B cell (primary cell): ENCODE results near the gene OR8B8. TPM values are rescaled to one million over a fixed set of nuclear protein-coding genes. Genes with fewer than 3 reads are reported as not detected.

ENCODE experiments used
- ATAC-seq: fragments of 200-7000 bp; cut with Tn5 transposase; one replicate; pipeline ENCODE4 v1.10.0; 2021; ENCODE audit warnings: low read depth, mild to moderate bottlenecking, moderate number of reproducible peaks, moderate library complexity
- CTCF ChIA-PET: fragments of 350-600 bp; sonication (Branson Sonifier 250); formaldehyde crosslinking; loops from one replicate; lab custom pipeline; 2021; ENCODE audit warnings: antibody characterized with exemption, inconsistent platforms; lab: Charles Lee
- POLR2A ChIA-PET: fragments of 350-600 bp; sonication (Branson Sonifier 250); formaldehyde crosslinking; loops from one replicate; lab custom pipeline; 2021; ENCODE audit warnings: antibody characterized with exemption; lab: Charles Lee
- DNase-seq: peaks from one replicate; pipeline ENCODE4 v3.0.0; 2013
- H2AFZ ChIP-seq: 2 replicates; pipeline ENCODE4 v1.6.1; 2012; ENCODE audit warnings: mild to moderate bottlenecking, low read depth, low read length; ENCODE audit not compliant: insufficient read depth, poor library complexity, severe bottlenecking
- H3K27ac ChIP-seq, 2 donors: 1 replicate in 1 of 2; 2 replicates in 1 of 2; pipeline ENCODE4 v1.5.1; 2012 to 2013; ENCODE audit warnings: low read length in 2 of 2, mild to moderate bottlenecking in 2 of 2, moderate library complexity in 1 of 2
- H3K27me3 ChIP-seq, 4 experiments: fragments of 200-600 bp in 1 of 4; sonication (generic) in 1 of 4; replicated peaks in 1 of 4; 1 replicate in 2 of 4; 2 replicates in 2 of 4; pipeline versions ENCODE4 v1.6.1 to v1.7.0; 2013 to 2016; ENCODE audit warnings: low read length in 3 of 4, mild to moderate bottlenecking in 2 of 4, mixed read lengths in 1 of 4, moderate library complexity in 1 of 4; ENCODE audit not compliant: insufficient read depth in 4 of 4, control insufficient read depth in 3 of 4; ENCODE audit errors: control extremely low read depth in 1 of 4
- H3K36me3 ChIP-seq, 2 experiments: replicated peaks in 1 of 2; 1 replicate in 1 of 2; 2 replicates in 1 of 2; pipeline versions ENCODE4 v1.6.1 to v1.7.1; 2013; ENCODE audit warnings: low read length in 1 of 2; ENCODE audit not compliant: insufficient read depth in 2 of 2, control insufficient read depth in 1 of 2; ENCODE audit errors: control extremely low read depth in 1 of 2, extremely low read depth in 1 of 2
- H3K4me1 ChIP-seq, 2 donors: fragments of 200-600 bp in 1 of 2; sonication (generic) in 1 of 2; 1 replicate in 1 of 2; 2 replicates in 1 of 2; pipeline versions ENCODE4 v1.5.1 to v1.6.1; 2013 to 2017; ENCODE audit warnings: low read length in 2 of 2; ENCODE audit not compliant: control insufficient read depth in 2 of 2, insufficient read depth in 2 of 2
- H3K4me2 ChIP-seq: replicated peaks from 2 replicates; pipeline ENCODE3; 2012; ENCODE audit warnings: mild to moderate bottlenecking, low read depth, low read length; ENCODE audit not compliant: poor library complexity, severe bottlenecking
- H3K4me3 ChIP-seq, 5 experiments: fragments of 200-600 bp in 1 of 5; sonication (generic) in 1 of 5; 1 replicate in 3 of 5; 2 replicates in 2 of 5; pipeline versions ENCODE4 v1.5.1 to v1.7.0; 2011 to 2016; ENCODE audit warnings: low read length in 4 of 5, mild to moderate bottlenecking in 4 of 5, low read depth in 2 of 5, control low read depth in 1 of 5, moderate library complexity in 1 of 5; ENCODE audit not compliant: insufficient read depth in 1 of 5; ENCODE audit errors: control extremely low read depth in 1 of 5, extremely low read depth in 1 of 5
- H3K79me2 ChIP-seq: fragments of 200-600 bp; sonication (generic); one replicate; pipeline ENCODE4 v1.6.0; 2016; ENCODE audit warnings: low read length; ENCODE audit not compliant: control insufficient read depth, insufficient read depth
- H3K9ac ChIP-seq: fragments of 200-600 bp; sonication (generic); 2 replicates; pipeline ENCODE4 v1.6.1; 2017; ENCODE audit warnings: mild to moderate bottlenecking, low read length, moderate library complexity
- H3K9me3 ChIP-seq, 3 donors: one replicate each; pipeline versions ENCODE4 v1.6.1 to v1.7.1; 2013; ENCODE audit warnings: low read length in 2 of 3; ENCODE audit not compliant: control insufficient read depth in 2 of 3, insufficient read depth in 1 of 3; ENCODE audit errors: control extremely low read depth in 1 of 3
- H4K20me1 ChIP-seq: 2 replicates; pipeline ENCODE4 v1.6.0; 2012; ENCODE audit warnings: mild to moderate bottlenecking, low read length; ENCODE audit not compliant: insufficient read depth, control insufficient read depth, poor library complexity, severe bottlenecking
- H3K27ac Mint-ChIP-seq: one replicate; pipeline ENCODE4 v1.8.0; 2021; ENCODE audit warnings: mixed read lengths
- H3K27me3 Mint-ChIP-seq: one replicate; pipeline ENCODE4 v1.8.0; 2021; ENCODE audit warnings: mixed read lengths
- H3K4me1 Mint-ChIP-seq: one replicate; pipeline ENCODE4 v1.8.0; 2021; ENCODE audit warnings: mixed read lengths
- H3K4me3 Mint-ChIP-seq: one replicate; pipeline ENCODE4 v1.8.0; 2021; ENCODE audit warnings: mixed read lengths
- H3K9me3 Mint-ChIP-seq: one replicate; pipeline ENCODE4 v1.8.0; 2022; ENCODE audit warnings: mixed read lengths; ENCODE audit not compliant: insufficient read depth
- CTCF ChIP-seq: fragments of 200-600 bp; IDR thresholded peaks from one replicate; pipeline ENCODE4 v1.8.0; 2022; ENCODE audit warnings: antibody characterized with exemption, mild to moderate bottlenecking
- EZH2 ChIP-seq: IDR thresholded peaks from 2 replicates; pipeline ENCODE4 v1.6.1; 2012; ENCODE audit warnings: borderline replicate concordance, low read depth, mild to moderate bottlenecking, moderate library complexity, low read length; ENCODE audit not compliant: insufficient read depth, poor library complexity, severe bottlenecking
- WGBS: methylation state at CpG from one replicate; pipeline ENCODE4 v1.1.5; 2013; ENCODE audit warnings: missing lambda C conversion rate; ENCODE audit not compliant: insufficient coverage; 5-methylcytosine and 5-hydroxymethylcytosine counted together
- intact Hi-C: fragments of 100-400 bp; cut with micrococcal nuclease; formaldehyde crosslinking; loops from one replicate; pipeline ENCODE4 v1.10.0; 2022
- polyA plus RNA-seq: library from polyadenylated mRNA; depleted of rRNA; stranded (reverse); fragments of >200 nt; gene quantifications from 2 replicates; pipeline ENCODE4 v1.2.3, GENCODE V29; 2012
- total RNA-seq, 2 donors: library from RNA; stranded (reverse); fragments of 120-200 nt in 1 of 2; gene quantifications; 1 replicate in 1 of 2; 2 replicates in 1 of 2; pipeline versions ENCODE4 v1.2.3 to v1.2.4, GENCODE V29; 2013 to 2022

OR8B8 gene
- total and polyA plus RNA-seq, 2 donors (not counting 1 experiment from before 2014, with no cell fraction given), result not detected

GRCh38 chr11:124474079-124474478, 28.6 kb upstream of the OR8B8 start:
- Histone ChIP-seq H3K27me3 (no peaks in the 10 kb centered on the region), H3K27ac (no peak overlapping the region), H3K36me3 (no peaks in the 10 kb centered on the region), H3K79me2 (no peaks in the 10 kb centered on the region), H3K4me1 (no peaks in the 10 kb centered on the region), H3K4me2 (no peak overlapping the region), H3K9ac (no peak overlapping the region), H3K9me3 (no peaks in the 10 kb centered on the region), H2AFZ (no peak overlapping the region), H4K20me1 (no peaks in the 10 kb centered on the region), H3K4me3 (no peak overlapping the region)
- Mint-ChIP-seq H3K27ac (no peak overlapping the region), H3K27me3 (peaks cover 13% of the 10 kb centered on the region), H3K4me3 (no peak overlapping the region), H3K9me3 (no peaks in the 10 kb centered on the region), H3K4me1 (no peaks in the 10 kb centered on the region)
- ATAC-seq (no peak), DNase-seq (no peak)
- ChIA-PET POLR2A (no interaction called here), CTCF (no interaction called here)
- intact Hi-C loops, result no loop called here
- no peak for TF ChIP-seq EZH2
- TF ChIP-seq CTCF, result no peak
- WGBS, result no CpG with 5 or more reads among the region's 1 CpG

- DNase-seq (no peak), ATAC-seq (no peak)
- CTCF ChIA-PET, result no interaction called here
- no CpG with 5 or more reads among the region's 1 CpG for WGBS
- Histone ChIP-seq H4K20me1 (no peaks in the 10 kb centered on the region), H3K79me2 (no peaks in the 10 kb centered on the region), H3K4me1 (no peaks in the 10 kb centered on the region), H3K9me3 (no peaks in the 10 kb centered on the region), H3K27ac (no peak overlapping the region), H3K4me3 (no peak overlapping the region), H3K4me2 (no peak overlapping the region), H3K9ac (no peak overlapping the region), H3K36me3 (no peaks in the 10 kb centered on the region), H2AFZ (no peak overlapping the region), H3K27me3 (no peaks in the 10 kb centered on the region)
- H3K9me3 Mint-ChIP-seq, result no peaks in the 10 kb centered on the region
- H3K27ac Mint-ChIP-seq, result no peak overlapping the region
- peaks cover 14% of the 10 kb centered on the region for H3K27me3 Mint-ChIP-seq
- POLR2A ChIA-PET, result no interaction called here
- TF ChIP-seq CTCF, result no peak
- no peak for TF ChIP-seq EZH2
- intact Hi-C loops, result no loop called here
- no peaks in the 10 kb centered on the region for H3K4me1 Mint-ChIP-seq
- H3K4me3 Mint-ChIP-seq, result no peak overlapping the region
Observed at GRCh38 chr11:124473476-124473875, 28.0 kb upstream of the OR8B8 start.
